AG04449 (cell line): ENCODE results near the gene PLCB1.
A peak's percentile ranks its signal among the peaks of the same experiment; 100 is the strongest.

Experiments used
- CTCF ChIA-PET: fragments of 350-600 bp; formaldehyde crosslinking; extraction: SDS; loops from one replicate; lab custom pipeline; 2021; ENCODE audit warnings: antibody characterized with exemption; lab: Yijun Ruan, JAX
- POLR2A ChIA-PET: fragments of 400-600, 350-600 bp; formaldehyde crosslinking; extraction: SDS; loops from one replicate; lab custom pipeline; 2020; ENCODE audit warnings: antibody characterized with exemption, inconsistent platforms; lab: Yijun Ruan, JAX
- DNase-seq: peaks from one replicate; pipeline ENCODE4 v3.0.0-alpha.2; 2010; ENCODE audit warnings: low read depth, low spot score
- H3K4me3 ChIP-seq: 2 replicates; pipeline ENCODE4 v1.5.1; 2011; ENCODE audit warnings: low read depth, mild to moderate bottlenecking, control low read depth, low read length
- CTCF ChIP-seq: IDR thresholded peaks from one replicate; pipeline ENCODE4 v1.5.1; 2011; ENCODE audit warnings: mild to moderate bottlenecking, moderate library complexity, low read length, control low read depth, inconsistent platforms; ENCODE audit not compliant: insufficient read depth; ENCODE audit errors: missing control alignments

Gene PLCB1

GRCh38 chr20:8853805-8854338 lies 721.8 kb downstream of the PLCB1 start:
- ChIA-PET CTCF (interaction anchor here (0.6 to 3.1 kb wide), 101 partner anchors 10 to 539 kb away, joined by 3 to 51 read pairs (median 5); partner anchors contain the start of gene PLCB4), POLR2A (interaction anchor here (0.6 to 0.7 kb wide), 2 partner anchors 94 to 105 kb away, joined by 3 read pairs; no protein-coding TSS in a partner anchor)
- H3K4me3 ChIP-seq, result no peak overlapping the region
- peak; percentile 16 for DNase-seq
- TF ChIP-seq CTCF, result peak; percentile 70

GRCh38 chr20:8854571-8854970 lies 722.5 kb downstream of the PLCB1 start:
- H3K4me3 ChIP-seq, result no peak overlapping the region
- TF ChIP-seq CTCF, result no peak
- CTCF ChIA-PET, result interaction anchor here (0.9 to 3.1 kb wide), 35 partner anchors 8 to 538 kb away, joined by 3 to 51 read pairs (median 8); no protein-coding TSS in a partner anchor

GRCh38 chr20:8855315-8855714 lies 723.2 kb downstream of the PLCB1 start:
- POLR2A ChIA-PET, result no interaction called here
- no peak for TF ChIP-seq CTCF

More at GRCh38 chr20:8854571-8854970, 722.5 kb downstream of the PLCB1 start:
- POLR2A ChIA-PET, result no interaction called here
- no peak for DNase-seq

GRCh38 chr20:8856668-8857067 lies 724.6 kb downstream of the PLCB1 start:
- no peak for TF ChIP-seq CTCF
- ChIA-PET POLR2A (no interaction called here), CTCF (interaction anchor here (1.5 kb wide), 1 partner anchor 503 kb away, joined by 6 read pairs; no protein-coding TSS in a partner anchor)
- no peak for DNase-seq
- no peak overlapping the region for H3K4me3 ChIP-seq

More at GRCh38 chr20:8855315-8855714, 723.2 kb downstream of the PLCB1 start:
- no peak overlapping the region for H3K4me3 ChIP-seq
- CTCF ChIA-PET, result interaction anchor here (1.4 to 3.1 kb wide), 5 partner anchors 9 to 505 kb away, joined by 3 to 51 read pairs (median 14); no protein-coding TSS in a partner anchor
- no peak for DNase-seq

- ChIA-PET CTCF (interaction anchor here (1.0 to 2.2 kb wide), 3 partner anchors 29 to 535 kb away, joined by 3 to 9 read pairs (median 3); no protein-coding TSS in a partner anchor), POLR2A (no interaction called here)
- DNase-seq, result no peak
- H3K4me3 ChIP-seq, result no peak overlapping the region
- TF ChIP-seq CTCF, result no peak
Observed at GRCh38 chr20:8858181-8858787, 726.2 kb downstream of the PLCB1 start.

- POLR2A ChIA-PET, result no interaction called here
- CTCF ChIA-PET, result interaction anchor here (0.6 to 2.2 kb wide), 10 partner anchors 10 to 533 kb away, joined by 3 to 9 read pairs (median 5); no protein-coding TSS in a partner anchor
- no peak for TF ChIP-seq CTCF
- DNase-seq, result peak; percentile 92
- no peak overlapping the region for H3K4me3 ChIP-seq
Observed at GRCh38 chr20:8860011-8860495, 728.0 kb downstream of the PLCB1 start.
